Spinal cord (tissue), 10 donors: ENCODE data around the gene ATP9A. TPM values are rescaled to one million over a fixed set of nuclear protein-coding genes. Genes with fewer than 3 reads are reported as not detected.
"Not testable (repeated sequence)": the region's sequence is repeated elsewhere in the genome, so short reads cannot be mapped to it uniquely, and the experiment has no call there.

Experiments
- DNase-seq, 6 donors: peaks; one replicate each; pipeline versions ENCODE4 v3.0.0 to v3.0.0-alpha.2; 2013 to 2015; ENCODE audit warnings: low spot score in 6 of 6, low read depth in 4 of 6
- H3K27ac ChIP-seq: one replicate; pipeline ENCODE4 v1.5.1; 2013; ENCODE audit warnings: low read depth, low read length, control low read depth
- H3K27me3 ChIP-seq: one replicate; pipeline ENCODE4 v1.6.1; 2013; ENCODE audit warnings: low read length; ENCODE audit not compliant: control insufficient read depth, insufficient read depth
- H3K36me3 ChIP-seq: one replicate; pipeline ENCODE4 v1.6.1; 2013; ENCODE audit warnings: low read length; ENCODE audit not compliant: control insufficient read depth, insufficient read depth
- H3K4me1 ChIP-seq: one replicate; pipeline ENCODE4 v1.6.1; 2013; ENCODE audit warnings: low read length; ENCODE audit not compliant: control insufficient read depth, insufficient read depth
- H3K4me3 ChIP-seq: one replicate; pipeline ENCODE4 v1.5.1; 2013; ENCODE audit warnings: low read depth, low read length, control low read depth
- H3K9me3 ChIP-seq: one replicate; pipeline ENCODE4 v1.6.1; 2013; ENCODE audit warnings: low read length; ENCODE audit not compliant: control insufficient read depth, insufficient read depth
- WGBS: methylation state at CpG from one replicate; pipeline ENCODE4 v1.1.5; 2013; ENCODE audit warnings: missing lambda C conversion rate; ENCODE audit not compliant: insufficient coverage; 5-methylcytosine and 5-hydroxymethylcytosine counted together
- polyA plus RNA-seq, 2 donors: library from polyadenylated mRNA; unstranded; fragments of 120-200 nt; gene quantifications; one replicate each; pipeline ENCODE4 v1.2.1, GENCODE V29; 2013; ENCODE audit not compliant: insufficient read length in 2 of 2
- total RNA-seq, 2 donors: library from RNA; depleted of rRNA in 1 of 2; stranded (reverse); fragments of 120-200 nt in 1 of 2; fragments of >200 nt in 1 of 2; gene quantifications; one replicate each; pipeline versions ENCODE4 v1.2.3 to v1.2.4, GENCODE V29; 2013 to 2014
- donor health status: healthy.

The ATP9A gene
- total and polyA plus RNA-seq, 4 donors = 77.3 to 187 (median 169) TPM

GRCh38 chr20:51796340-51796739 is 28.1 kb upstream of the ATP9A start:
- H3K4me1 ChIP-seq = peaks cover 18% of the 10 kb centered on the region
- 94% methylated on average over 3 of the region's 3 CpGs for whole genome bisulfite sequencing
- no peak overlapping the region for H3K4me3 ChIP-seq
- peaks cover 33% of the 10 kb centered on the region for H3K27me3 ChIP-seq
- no peak for DNase-seq
- peaks cover 5% of the 10 kb centered on the region for H3K36me3 ChIP-seq
- no peak overlapping the region for H3K27ac ChIP-seq
- H3K9me3 ChIP-seq = no peaks in the 10 kb centered on the region

- Histone ChIP-seq H3K4me1 (no peaks in the 10 kb centered on the region), H3K27me3 (peaks cover 1% of the 10 kb centered on the region), H3K4me3 (no peak overlapping the region), H3K36me3 (peaks cover 6% of the 10 kb centered on the region), H3K27ac (no peak overlapping the region), H3K9me3 (no peaks in the 10 kb centered on the region)
- WGBS = 83% methylated on average over 1 of the region's 7 CpGs
- DNase-seq = no peak
Measured at GRCh38 chr20:51792960-51793359, 24.8 kb upstream of the ATP9A start.

- DNase-seq = no peak
- no peaks in the 10 kb centered on the region for H3K27me3 ChIP-seq
- no peak overlapping the region for H3K27ac ChIP-seq
- peaks cover 6% of the 10 kb centered on the region for H3K36me3 ChIP-seq
- WGBS = 94% methylated on average over 13 of the region's 13 CpGs
- no peaks in the 10 kb centered on the region for H3K9me3 ChIP-seq
- no peak overlapping the region for H3K4me3 ChIP-seq
- no peaks in the 10 kb centered on the region for H3K4me1 ChIP-seq
Measured at GRCh38 chr20:51791626-51792025, 23.4 kb upstream of the ATP9A start.

DNA sequence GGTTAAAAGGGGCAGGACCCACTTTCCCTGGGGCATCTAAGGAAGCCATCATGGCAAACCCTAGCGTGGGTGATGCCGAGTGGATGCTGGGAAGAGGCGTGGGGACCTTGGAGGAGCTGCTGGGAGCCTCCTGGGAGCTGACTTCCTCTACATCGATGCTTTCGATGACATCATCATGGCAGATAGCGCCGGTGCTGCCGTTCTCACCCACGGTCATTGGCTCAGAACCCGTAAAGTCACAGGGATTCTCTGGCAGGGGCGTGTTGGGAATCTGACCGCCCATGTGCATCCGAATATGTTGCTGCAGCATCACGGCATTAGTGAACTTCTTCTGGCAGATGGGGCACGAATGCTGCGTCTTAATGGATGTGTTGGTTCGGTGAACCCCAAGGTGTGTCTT is 22.1 kb upstream of the ATP9A start:
- no peak overlapping the region for H3K27ac ChIP-seq
- H3K27me3 ChIP-seq = no peaks in the 10 kb centered on the region
- H3K4me1 ChIP-seq = no peaks in the 10 kb centered on the region
- H3K9me3 ChIP-seq = no peaks in the 10 kb centered on the region
- no peak overlapping the region for H3K4me3 ChIP-seq
- peaks cover 6% of the 10 kb centered on the region for H3K36me3 ChIP-seq
- DNase-seq = no peak
- WGBS = 96% methylated on average over 17 of the region's 17 CpGs

DNA sequence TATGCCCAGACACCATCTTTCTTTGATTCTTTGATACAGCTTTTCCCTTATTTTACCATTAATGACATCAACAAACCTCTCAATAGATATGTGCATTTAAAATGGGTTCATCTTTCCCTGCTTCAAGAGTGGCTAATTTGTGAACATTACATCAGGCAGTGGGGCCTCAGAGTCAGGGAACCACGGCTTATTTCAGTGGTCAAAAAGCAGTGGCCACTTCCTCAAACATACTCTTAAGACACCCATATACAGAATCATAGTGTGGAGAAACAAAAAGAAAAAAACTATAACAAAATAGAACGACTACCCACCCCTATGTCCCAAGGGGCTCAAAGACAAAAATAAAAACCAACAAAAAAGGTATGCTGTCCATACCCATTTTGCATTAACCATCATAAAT is 21.2 kb upstream of the ATP9A start:
- H3K9me3 ChIP-seq = no peaks in the 10 kb centered on the region
- no peaks in the 10 kb centered on the region for H3K27me3 ChIP-seq
- no peak for DNase-seq
- no CpG with 5 or more reads among the region's 2 CpGs for WGBS
- peaks cover 6% of the 10 kb centered on the region for H3K36me3 ChIP-seq
- no peaks in the 10 kb centered on the region for H3K4me1 ChIP-seq
- no peak overlapping the region for H3K4me3 ChIP-seq
- H3K27ac ChIP-seq = no peak overlapping the region

DNA sequence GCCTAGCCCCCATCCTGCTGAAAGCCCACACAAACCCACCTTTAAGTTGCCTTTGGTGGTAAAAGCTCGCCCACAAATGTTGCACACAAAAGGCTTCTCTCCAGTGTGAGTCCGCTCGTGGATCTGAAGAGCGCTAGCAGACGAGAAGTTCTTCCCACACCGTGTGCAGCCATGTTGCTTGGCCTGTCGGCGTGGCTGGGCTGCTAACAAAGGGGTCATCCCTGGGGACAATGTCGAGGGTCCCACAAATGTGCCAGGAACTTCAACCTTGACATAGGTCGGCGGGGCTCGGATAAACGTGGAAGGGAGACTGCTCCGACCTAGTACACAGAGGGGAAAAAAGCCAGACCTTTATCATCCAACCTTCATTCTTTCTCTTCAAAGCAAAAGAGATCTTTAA is 20.6 kb upstream of the ATP9A start:
- H3K27ac ChIP-seq = no peak overlapping the region
- no peaks in the 10 kb centered on the region for H3K9me3 ChIP-seq
- no peaks in the 10 kb centered on the region for H3K27me3 ChIP-seq
- DNase-seq = no peak
- no peaks in the 10 kb centered on the region for H3K4me1 ChIP-seq
- no peak overlapping the region for H3K4me3 ChIP-seq
- WGBS = 96% methylated on average over 8 of the region's 14 CpGs
- peaks cover 6% of the 10 kb centered on the region for H3K36me3 ChIP-seq

DNA sequence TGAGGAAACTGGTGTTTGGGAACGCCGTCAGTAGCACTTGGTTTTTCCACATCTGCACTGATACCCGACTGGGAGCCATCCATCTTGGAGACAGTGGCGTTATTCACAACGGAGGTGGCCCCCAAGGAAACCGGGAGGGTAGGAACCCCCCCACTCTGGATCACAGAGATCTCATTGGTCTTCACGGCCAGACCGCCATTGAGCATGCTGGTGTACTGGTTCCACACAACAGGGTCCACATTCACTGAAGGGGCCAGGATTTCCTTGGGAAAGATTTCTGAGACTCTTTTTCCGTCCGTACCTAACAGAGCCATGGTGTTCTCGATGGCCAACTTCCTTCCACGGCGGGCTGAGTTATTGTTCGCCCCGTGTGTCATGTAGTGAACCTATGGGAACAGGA is 16.1 kb upstream of the ATP9A start:
- no peak for DNase-seq
- no peaks in the 10 kb centered on the region for H3K4me1 ChIP-seq
- H3K36me3 ChIP-seq = no peaks in the 10 kb centered on the region
- no peaks in the 10 kb centered on the region for H3K9me3 ChIP-seq
- WGBS = 81% methylated on average over 13 of the region's 15 CpGs
- no peak overlapping the region for H3K27ac ChIP-seq
- H3K4me3 ChIP-seq = no peak overlapping the region
- H3K27me3 ChIP-seq = no peaks in the 10 kb centered on the region

- not testable (repeated sequence) for H3K4me3 ChIP-seq, H3K27me3 ChIP-seq, DNase-seq, H3K27ac ChIP-seq, H3K9me3 ChIP-seq, H3K36me3 ChIP-seq, H3K4me1 ChIP-seq
- WGBS = 100% methylated on average over 2 of the region's 4 CpGs
Measured at GRCh38 chr20:51778229-51778759, 10.1 kb upstream of the ATP9A start.

GRCh38 chr20:51775241-51775640 is 7.1 kb upstream of the ATP9A start:
- Histone ChIP-seq H3K27ac (no peak overlapping the region), H3K36me3 (no peaks in the 10 kb centered on the region), H3K27me3 (no peaks in the 10 kb centered on the region), H3K4me1 (no peaks in the 10 kb centered on the region), H3K9me3 (no peaks in the 10 kb centered on the region), H3K4me3 (no peak overlapping the region)
- no peak for DNase-seq
- WGBS = no CpG with 5 or more reads among the region's 1 CpG

GRCh38 chr20:51772236-51772635 is 4.0 kb upstream of the ATP9A start:
- no peak for DNase-seq
- no peak overlapping the region for H3K4me3 ChIP-seq
- WGBS = 98% methylated on average over 4 of the region's 4 CpGs
- H3K27me3 ChIP-seq = no peaks in the 10 kb centered on the region
- H3K4me1 ChIP-seq = peaks cover 12% of the 10 kb centered on the region
- no peak overlapping the region for H3K27ac ChIP-seq
- H3K36me3 ChIP-seq = no peaks in the 10 kb centered on the region
- H3K9me3 ChIP-seq = no peaks in the 10 kb centered on the region
